K562 (cell line): ENCODE measurements around the gene TSEN54. TPM values are rescaled to one million over a fixed set of nuclear protein-coding genes. Genes with fewer than 3 reads are reported as not detected.

ENCODE experiments used
- BRCA1 ChIP-seq, 2 experiments: fragments of 450-650 bp in 1 of 2; sonication (generic) in 1 of 2; formaldehyde crosslinking in 1 of 2; IDR thresholded peaks; 2 replicates each; pipeline versions ENCODE4 v1.5.0 to v1.6.1; 2017 to 2020; ENCODE audit warnings: mild to moderate bottlenecking in 1 of 2, missing genetic modification reagents in 1 of 2
- REST ChIP-seq, 2 experiments: fragments of 450-650 bp; formaldehyde crosslinking in 1 of 2; IDR thresholded peaks; 2 replicates each; pipeline versions ENCODE4 v1.4.0 to v1.6.1; 2014 to 2020; ENCODE audit warnings: mild to moderate bottlenecking in 2 of 2, borderline replicate concordance in 1 of 2, low read depth in 1 of 2
- ZBTB11 ChIP-seq, 3 experiments: fragments of 200-800 bp in 1 of 3; fragments of 250-450 bp in 1 of 3; fragments of 450-650 bp in 1 of 3; sonication (Bioruptor Pico) in 1 of 3; sonication (Bioruptor generic) in 1 of 3; formaldehyde crosslinking in 1 of 3; IDR thresholded peaks; 2 replicates each; pipeline versions ENCODE4 v1.6.1 to v1.8.0; 2016 to 2022; ENCODE audit warnings: mild to moderate bottlenecking in 2 of 3, missing genetic modification characterization in 2 of 3, missing compliant biosample characterization in 1 of 3, moderate library complexity in 1 of 3
- ZBTB33 ChIP-seq: sonication (generic); formaldehyde crosslinking; IDR thresholded peaks from 2 replicates; pipeline ENCODE4 v1.8.1; 2023; ENCODE audit warnings: mild to moderate bottlenecking, missing genetic modification reagents
- polyA plus RNA-seq, 8 experiments: library from polyadenylated mRNA; depleted of rRNA in 4 of 8; stranded (reverse) in 5 of 8; unstranded in 3 of 8; fragments of >200 nt; fragmentation: Nextera tagmentation in 2 of 8; fragmentation: Illumina TruSeq in 1 of 8; extraction: Ambion mirVana in 2 of 8; extraction: Trizol in 1 of 8; gene quantifications; 2 replicates each; pipeline versions ENCODE4 v1.2.1 to v1.2.3, GENCODE V29; 2011 to 2014; ENCODE audit warnings: inconsistent platforms in 1 of 8, missing spikeins in 1 of 8
- total RNA-seq, 7 experiments: library from RNA; depleted of rRNA in 6 of 7; stranded (reverse); fragments of >200 nt in 6 of 7; fragmentation: Illumina TruSeq in 2 of 7; extraction: Trizol in 2 of 7; gene quantifications; 2 replicates each; pipeline versions ENCODE4 v1.2.1 to v1.2.3, GENCODE V29; 2011 to 2021; ENCODE audit warnings: low replicate concordance in 1 of 7

TSEN54 gene
- total and polyA plus RNA-seq, 9 of the 15 experiments (the other 6 are each of a cell fraction or from before 2014, with no cell fraction given) = 5.9 to 64.3 (median 48.9) TPM

GRCh38 chr17:75498726-75499213, 17.6 kb upstream of the TSEN54 start (continued):
- peak; percentile 29; the same call in 1 of the 2 replicates for TF ChIP-seq REST (IDR thresholded peaks at IDR 0.05; ENCODE audit: borderline replicate concordance)
- TF ChIP-seq REST (CRISPR knock-in tag; IDR thresholded peaks at IDR 0.05; ENCODE audit: low read depth) = no peak
- TF ChIP-seq ZBTB11 (CRISPR knock-in tag; IDR thresholded peaks at IDR 0.05) = no peak
- no peak for TF ChIP-seq BRCA1 (IDR thresholded peaks at IDR 0.05)
- TF ChIP-seq BRCA1 (CRISPR knock-in tag; IDR thresholded peaks at IDR 0.05) = no peak
- peak; percentile 95 for TF ChIP-seq ZBTB33 (CRISPR knock-in tag)
